Cerebellar nuclear complex (tissue), 1 donor: ENCODE measurements around the gene SPHK2.
A peak's percentile ranks its signal among the peaks of the same experiment; 100 is the strongest.
"Not testable (repeated sequence)": the region's sequence is repeated elsewhere in the genome, so short reads cannot be mapped to it uniquely, and the experiment has no call there.

Experiments used
- DNase-seq, 2 experiments: peaks; one replicate each; lab custom pipeline; 2025; lab: John Stamatoyannopoulos, UW

The SPHK2 gene

GRCh38 chr19:48637449-48637947 is 18.2 kb downstream of the SPHK2 start:
- DNase-seq, result peak; percentile 97 to 99

- DNase-seq, result peak in 1 of 2 experiments; percentile 56
Measured at GRCh38 chr19:48637948-48638830, 18.9 kb downstream of the SPHK2 start.

GRCh38 chr19:48638831-48639381 is 19.6 kb downstream of the SPHK2 start:
- DNase-seq, result no peak

- no peak for DNase-seq
Measured at GRCh38 chr19:48639483-48640375, 20.4 kb downstream of the SPHK2 start.

- no peak for DNase-seq
Measured at GRCh38 chr19:48641850-48642249, 22.5 kb downstream of the SPHK2 start.

GRCh38 chr19:48642862-48643261 is 23.6 kb downstream of the SPHK2 start:
- no peak for DNase-seq

- no peak for DNase-seq
Measured at GRCh38 chr19:48644355-48644754, 25.0 kb downstream of the SPHK2 start.

GRCh38 chr19:48644839-48645619 is 25.7 kb downstream of the SPHK2 start:
- peak in 1 of 2 experiments; percentile 60 for DNase-seq

- no peak for DNase-seq
Measured at GRCh38 chr19:48645620-48646000, 26.3 kb downstream of the SPHK2 start.

- peak; percentile 74 to 87 for DNase-seq
Measured at GRCh38 chr19:48646001-48646721, 26.9 kb downstream of the SPHK2 start, which contains the start of gene CA11. Gene CA11, minus strand, starts transcription at chr19:48646187. Its CDS starts 555 bp downstream, at chr19:48645632.

GRCh38 chr19:48646722-48647216 is 27.5 kb downstream of the SPHK2 start:
- no peak for DNase-seq

GRCh38 chr19:48648134-48648533 is 28.8 kb downstream of the SPHK2 start:
- peak in 1 of 2 experiments; percentile 53 for DNase-seq

- DNase-seq, result no peak
Measured at GRCh38 chr19:48650974-48651682, 31.8 kb downstream of the SPHK2 start.

- no peak for DNase-seq
Measured at GRCh38 chr19:48651683-48652048, 32.4 kb downstream of the SPHK2 start.

- DNase-seq, result no peak
Measured at GRCh38 chr19:48654299-48655059, 35.2 kb downstream of the SPHK2 start.

GRCh38 chr19:48656840-48657474 is 37.7 kb downstream of the SPHK2 start:
- no peak for DNase-seq

GRCh38 chr19:48657828-48658227 is 38.5 kb downstream of the SPHK2 start:
- not testable (repeated sequence) for DNase-seq

- no peak for DNase-seq
Measured at GRCh38 chr19:48658483-48658882, 39.2 kb downstream of the SPHK2 start.

- DNase-seq, result no peak
Measured at GRCh38 chr19:48659768-48660167, 40.5 kb downstream of the SPHK2 start.
